Tibial nerve (tissue), 4 donors: ENCODE data around the gene KDM4B. TPM values are rescaled to one million over a fixed set of nuclear protein-coding genes. Genes with fewer than 3 reads are reported as not detected.

Source experiments
- DNase-seq, 2 donors: peaks; one replicate each; pipeline ENCODE4 v3.0.0-alpha.2; 2019; ENCODE audit warnings: low spot score in 2 of 2
- H3K27ac ChIP-seq, 4 donors: fragments of 200-600 bp; sonication (generic) in 3 of 4; one replicate each; pipeline ENCODE4 v1.5.1; 2017 to 2019; ENCODE audit warnings: mild to moderate bottlenecking in 1 of 4
- H3K27me3 ChIP-seq, 2 donors: fragments of 200-600 bp; sonication (generic) in 1 of 2; one replicate each; pipeline versions ENCODE4 v1.5.1 to v1.6.0; 2017 to 2019
- H3K36me3 ChIP-seq, 3 donors: fragments of 200-600 bp; sonication (generic); one replicate each; pipeline ENCODE4 v1.5.1; 2018 to 2019
- H3K4me1 ChIP-seq, 4 donors: fragments of 200-600 bp; sonication (generic) in 3 of 4; one replicate each; pipeline ENCODE4 v1.5.1; 2017 to 2019
- H3K4me3 ChIP-seq, 4 donors: fragments of 200-600 bp; sonication (generic) in 3 of 4; one replicate each; pipeline ENCODE4 v1.5.1; 2017 to 2019; ENCODE audit warnings: mild to moderate bottlenecking in 1 of 4, moderate library complexity in 1 of 4
- H3K9me3 ChIP-seq, 4 donors: fragments of 200-600 bp; sonication (generic) in 3 of 4; one replicate each; pipeline ENCODE4 v1.5.1; 2017 to 2019
- EP300 ChIP-seq, 2 donors: sonication (generic); formaldehyde crosslinking; IDR thresholded peaks; one replicate each; pipeline ENCODE4 v1.6.1; 2017; ENCODE audit warnings: antibody characterized with exemption in 2 of 2, mild to moderate bottlenecking in 1 of 2
- POLR2A ChIP-seq, 2 donors: fragments of 450-650 bp; IDR thresholded peaks; one replicate each; pipeline ENCODE4 v1.6.1; 2017; ENCODE audit warnings: antibody characterized with exemption in 2 of 2, mild to moderate bottlenecking in 2 of 2, moderate library complexity in 2 of 2
- WGBS, 2 donors: methylation state at CpG; one replicate each; pipeline ENCODE4 v1.1.5; 2018; 5-methylcytosine and 5-hydroxymethylcytosine counted together
- total RNA-seq, 4 donors: library from RNA; depleted of rRNA; stranded (reverse); fragments of >200 nt; gene quantifications; one replicate each; pipeline ENCODE4 v1.1.0, GENCODE V29; 2016
- TF ChIP-seq, protein P1 (sequence below), 5 experiments: fragments of 200-600 bp in 3 of 5; fragments of 450-650 bp in 2 of 5; sonication (generic) in 3 of 5; IDR thresholded peaks; one replicate each; pipeline ENCODE4 v1.5.1; 2016 to 2019; ENCODE audit warnings: antibody characterized with exemption in 5 of 5, mild to moderate bottlenecking in 3 of 5, moderate library complexity in 2 of 5

Gene KDM4B
- total RNA-seq, 4 donors from 2014 or later = 37.8 to 72.4 (median 57.2) TPM

DNA sequence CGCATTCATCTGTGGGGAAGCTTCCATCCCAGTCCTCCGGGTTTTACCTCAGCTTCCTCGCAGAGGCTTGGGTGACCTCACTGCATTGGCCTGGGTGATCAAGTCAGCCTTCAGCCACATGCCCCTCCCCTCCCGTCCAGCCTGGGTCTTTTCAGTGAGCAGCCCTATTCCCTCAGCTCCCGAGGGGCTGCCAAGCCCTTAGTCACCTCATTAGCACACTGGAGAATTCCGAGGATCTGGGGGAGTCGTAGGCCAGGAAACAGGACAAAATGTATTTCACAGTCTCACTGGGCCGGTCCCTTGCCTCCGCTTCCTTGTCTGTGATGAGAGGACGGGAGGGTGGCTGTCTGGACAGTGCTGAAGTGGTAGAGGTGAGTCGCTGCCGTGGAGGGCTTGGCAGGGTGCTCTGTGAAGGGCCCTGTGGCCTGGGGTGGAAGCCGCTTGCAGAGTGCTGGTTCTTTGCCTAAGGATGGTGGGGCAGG, 19.9 kb downstream of the KDM4B start:
- Histone ChIP-seq H3K27ac (peak overlapping the region in 3 of 4 donors; percentile 16 to 61 (median 25)), H3K27me3 (no peaks in the 10 kb centered on the region), H3K4me3 (no peak overlapping the region), H3K4me1 (peaks cover 0 to 56% (median 21%) of the 10 kb centered on the region in 4 donors), H3K9me3 (peaks cover 0 to 17% (median 0%) of the 10 kb centered on the region in 4 donors), H3K36me3 (peaks cover 0 to 24% (median 0%) of the 10 kb centered on the region in 3 donors)
- DNase-seq = no peak
- 26 to 43% methylated on average over 12 to 13 of the region's 13 CpGs for WGBS, 2 donors
- TF ChIP-seq, protein P1, sequence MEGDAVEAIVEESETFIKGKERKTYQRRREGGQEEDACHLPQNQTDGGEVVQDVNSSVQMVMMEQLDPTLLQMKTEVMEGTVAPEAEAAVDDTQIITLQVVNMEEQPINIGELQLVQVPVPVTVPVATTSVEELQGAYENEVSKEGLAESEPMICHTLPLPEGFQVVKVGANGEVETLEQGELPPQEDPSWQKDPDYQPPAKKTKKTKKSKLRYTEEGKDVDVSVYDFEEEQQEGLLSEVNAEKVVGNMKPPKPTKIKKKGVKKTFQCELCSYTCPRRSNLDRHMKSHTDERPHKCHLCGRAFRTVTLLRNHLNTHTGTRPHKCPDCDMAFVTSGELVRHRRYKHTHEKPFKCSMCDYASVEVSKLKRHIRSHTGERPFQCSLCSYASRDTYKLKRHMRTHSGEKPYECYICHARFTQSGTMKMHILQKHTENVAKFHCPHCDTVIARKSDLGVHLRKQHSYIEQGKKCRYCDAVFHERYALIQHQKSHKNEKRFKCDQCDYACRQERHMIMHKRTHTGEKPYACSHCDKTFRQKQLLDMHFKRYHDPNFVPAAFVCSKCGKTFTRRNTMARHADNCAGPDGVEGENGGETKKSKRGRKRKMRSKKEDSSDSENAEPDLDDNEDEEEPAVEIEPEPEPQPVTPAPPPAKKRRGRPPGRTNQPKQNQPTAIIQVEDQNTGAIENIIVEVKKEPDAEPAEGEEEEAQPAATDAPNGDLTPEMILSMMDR (IDR thresholded peaks at IDR 0.05) = no peak
- no peak for TF ChIP-seq EP300 (IDR thresholded peaks at IDR 0.05)
- TF ChIP-seq POLR2A (IDR thresholded peaks at IDR 0.05) = no peak

DNA sequence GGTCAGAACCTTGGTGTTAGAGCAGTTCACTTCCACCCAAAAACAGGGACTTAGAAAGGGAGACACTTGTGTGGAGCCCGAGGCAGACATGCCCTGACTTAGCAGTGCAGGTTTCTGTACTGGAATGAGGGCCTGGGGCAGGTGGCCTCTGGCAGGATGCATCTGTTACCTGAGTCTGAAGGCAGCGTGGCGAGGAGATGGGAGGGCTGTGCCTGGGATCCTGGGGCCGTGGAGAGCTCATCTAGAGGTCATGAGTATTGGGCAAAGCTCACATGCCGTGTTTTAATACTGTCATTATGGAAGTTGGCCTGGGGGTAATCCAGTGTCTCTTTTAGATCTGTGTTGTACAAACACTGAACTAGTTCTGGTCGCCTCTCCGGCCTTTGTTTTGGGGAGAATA, 21.4 kb downstream of the KDM4B start:
- 72 to 76% methylated on average over 7 of the region's 7 CpGs for WGBS, 2 donors
- Histone ChIP-seq H3K9me3 (peaks cover 0 to 17% (median 0%) of the 10 kb centered on the region in 4 donors), H3K4me3 (no peak overlapping the region), H3K4me1 (peaks cover 0 to 42% (median 21%) of the 10 kb centered on the region in 4 donors), H3K27ac (no peak overlapping the region), H3K36me3 (peaks cover 0 to 29% (median 0%) of the 10 kb centered on the region in 3 donors), H3K27me3 (no peaks in the 10 kb centered on the region)
- no peak for TF ChIP-seq POLR2A (IDR thresholded peaks at IDR 0.05)
- TF ChIP-seq, protein P1 (IDR thresholded peaks at IDR 0.05) = no peak
- no peak for TF ChIP-seq EP300 (IDR thresholded peaks at IDR 0.05)
- DNase-seq = no peak

DNA sequence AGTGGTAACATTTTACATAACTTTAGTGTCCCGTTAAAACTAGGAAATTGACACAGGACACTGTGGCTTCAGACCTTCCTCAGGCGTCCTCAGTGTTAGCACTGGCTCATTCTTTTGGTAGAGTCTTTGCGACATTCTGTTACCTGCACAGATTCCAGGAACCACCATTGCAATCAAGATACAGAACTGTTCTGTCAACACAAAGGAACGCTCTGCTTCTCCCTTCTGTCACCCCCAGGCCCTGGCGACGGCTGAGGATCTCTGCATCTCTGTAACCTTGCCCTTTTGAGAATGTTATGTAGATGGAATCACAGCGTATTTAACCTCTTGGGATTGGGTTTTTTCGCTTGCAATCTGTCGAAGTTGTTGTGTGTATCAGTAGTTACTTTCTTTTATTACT, 22.6 kb downstream of the KDM4B start:
- no peak overlapping the region for H3K27ac ChIP-seq
- no peak for DNase-seq
- H3K27me3 ChIP-seq = no peaks in the 10 kb centered on the region
- 87 to 90% methylated on average over 9 of the region's 9 CpGs for WGBS, 2 donors
- TF ChIP-seq EP300 (IDR thresholded peaks at IDR 0.05) (no peak), POLR2A (IDR thresholded peaks at IDR 0.05) (no peak)
- TF ChIP-seq, protein P1 (IDR thresholded peaks at IDR 0.05) = no peak
- H3K36me3 ChIP-seq = peaks cover 0 to 37% (median 0%) of the 10 kb centered on the region in 3 donors
- H3K4me1 ChIP-seq = peaks cover 0 to 30% (median 20%) of the 10 kb centered on the region in 4 donors
- H3K4me3 ChIP-seq = no peak overlapping the region
- peaks cover 0 to 17% (median 0%) of the 10 kb centered on the region in 4 donors for H3K9me3 ChIP-seq

DNA sequence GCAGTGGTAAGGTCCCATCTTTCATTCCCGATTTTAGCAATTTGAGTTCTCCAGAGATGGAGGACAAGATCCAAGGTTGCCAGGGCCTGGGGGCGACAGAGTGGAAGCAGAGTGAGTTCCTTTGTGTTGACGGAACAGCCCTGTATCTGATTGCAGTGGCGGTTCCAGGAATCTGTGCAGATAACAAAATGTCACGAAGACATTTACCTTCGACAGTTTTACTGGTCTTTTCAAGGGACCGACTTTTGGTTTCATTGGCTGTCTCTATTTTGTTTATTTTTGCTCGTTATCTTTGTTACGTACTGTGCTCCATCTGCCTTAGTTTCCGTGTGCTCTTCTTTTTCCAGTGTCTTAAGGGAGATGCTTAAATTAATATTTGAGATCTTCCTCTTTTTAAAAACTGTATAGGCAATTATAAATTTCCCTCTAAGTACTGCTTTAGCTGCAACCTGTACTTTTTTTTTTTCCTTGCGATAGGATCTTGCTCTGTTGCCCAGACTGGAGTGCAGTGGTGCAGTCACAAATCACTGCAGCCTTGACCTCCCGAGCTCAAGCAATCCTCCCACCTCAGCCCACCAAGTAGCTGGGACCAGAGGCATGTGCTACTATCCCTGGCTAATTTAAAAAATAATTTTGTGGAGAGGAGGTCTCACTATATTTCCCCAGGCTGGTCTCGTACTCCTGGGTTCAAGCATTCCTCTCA, 23.2 kb downstream of the KDM4B start:
- no peak for DNase-seq

More for the DNA sequence above, 23.2 kb downstream of the KDM4B start:
- H3K27me3 ChIP-seq = no peaks in the 10 kb centered on the region
- WGBS, 2 donors = 89 to 92% methylated on average over 13 of the region's 13 CpGs
- H3K4me1 ChIP-seq = peaks cover 0 to 24% (median 14%) of the 10 kb centered on the region in 4 donors
- H3K36me3 ChIP-seq = peaks cover 0 to 43% (median 0%) of the 10 kb centered on the region in 3 donors
- TF ChIP-seq, protein P1 (IDR thresholded peaks at IDR 0.05) = no peak
- TF ChIP-seq POLR2A (IDR thresholded peaks at IDR 0.05) (no peak), EP300 (IDR thresholded peaks at IDR 0.05) (no peak)
- no peak overlapping the region for H3K4me3 ChIP-seq
- H3K9me3 ChIP-seq = peaks cover 0 to 17% (median 0%) of the 10 kb centered on the region in 4 donors
- H3K27ac ChIP-seq = no peak overlapping the region
